ENCODE measurements around the gene VPS36. TPM values are rescaled to one million over a fixed set of nuclear protein-coding genes. Genes with fewer than 3 reads are reported as not detected.

VPS36 gene
- total RNA-seq, 1 donor from 2014 or later: 55.2 TPM

DNA sequence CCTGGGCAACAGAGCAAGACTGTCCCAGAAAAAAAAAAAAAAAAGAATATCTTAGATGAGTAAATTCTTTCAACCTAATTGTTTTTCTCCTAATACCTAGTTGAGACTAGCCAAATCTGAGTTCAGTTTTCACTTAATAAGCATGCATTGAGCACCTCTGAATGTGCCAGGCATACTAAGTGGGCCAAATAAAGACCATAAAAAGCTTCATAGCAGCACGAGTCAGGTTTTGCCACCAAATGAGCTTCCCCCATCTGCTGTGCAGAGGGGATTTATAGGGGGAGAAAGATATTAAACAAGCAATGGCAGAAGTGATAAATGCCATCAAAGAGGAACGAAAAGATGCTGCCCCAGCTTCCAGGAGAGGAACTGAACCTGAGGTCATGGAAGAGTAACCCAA lies 55.8 kb downstream of the VPS36 start:
- Mint-ChIP-seq H3K4me1 (peaks cover 2% of the 10 kb centered on the region), H3K27ac (no peak overlapping the region), H3K36me3 (no peaks in the 10 kb centered on the region), H3K4me3 (no peak overlapping the region), H3K9me3 (no peaks in the 10 kb centered on the region), H3K27me3 (ENCODE audit: low read depth) (peaks cover 9% of the 10 kb centered on the region)
- TF ChIP-seq, protein P1, sequence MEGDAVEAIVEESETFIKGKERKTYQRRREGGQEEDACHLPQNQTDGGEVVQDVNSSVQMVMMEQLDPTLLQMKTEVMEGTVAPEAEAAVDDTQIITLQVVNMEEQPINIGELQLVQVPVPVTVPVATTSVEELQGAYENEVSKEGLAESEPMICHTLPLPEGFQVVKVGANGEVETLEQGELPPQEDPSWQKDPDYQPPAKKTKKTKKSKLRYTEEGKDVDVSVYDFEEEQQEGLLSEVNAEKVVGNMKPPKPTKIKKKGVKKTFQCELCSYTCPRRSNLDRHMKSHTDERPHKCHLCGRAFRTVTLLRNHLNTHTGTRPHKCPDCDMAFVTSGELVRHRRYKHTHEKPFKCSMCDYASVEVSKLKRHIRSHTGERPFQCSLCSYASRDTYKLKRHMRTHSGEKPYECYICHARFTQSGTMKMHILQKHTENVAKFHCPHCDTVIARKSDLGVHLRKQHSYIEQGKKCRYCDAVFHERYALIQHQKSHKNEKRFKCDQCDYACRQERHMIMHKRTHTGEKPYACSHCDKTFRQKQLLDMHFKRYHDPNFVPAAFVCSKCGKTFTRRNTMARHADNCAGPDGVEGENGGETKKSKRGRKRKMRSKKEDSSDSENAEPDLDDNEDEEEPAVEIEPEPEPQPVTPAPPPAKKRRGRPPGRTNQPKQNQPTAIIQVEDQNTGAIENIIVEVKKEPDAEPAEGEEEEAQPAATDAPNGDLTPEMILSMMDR (IDR thresholded peaks at IDR 0.05; ENCODE audit: unreplicated experiment): no peak
- DNase-seq (ENCODE audit: low spot score in 2 of 2, unreplicated experiment in 2 of 2): no peak

DNA sequence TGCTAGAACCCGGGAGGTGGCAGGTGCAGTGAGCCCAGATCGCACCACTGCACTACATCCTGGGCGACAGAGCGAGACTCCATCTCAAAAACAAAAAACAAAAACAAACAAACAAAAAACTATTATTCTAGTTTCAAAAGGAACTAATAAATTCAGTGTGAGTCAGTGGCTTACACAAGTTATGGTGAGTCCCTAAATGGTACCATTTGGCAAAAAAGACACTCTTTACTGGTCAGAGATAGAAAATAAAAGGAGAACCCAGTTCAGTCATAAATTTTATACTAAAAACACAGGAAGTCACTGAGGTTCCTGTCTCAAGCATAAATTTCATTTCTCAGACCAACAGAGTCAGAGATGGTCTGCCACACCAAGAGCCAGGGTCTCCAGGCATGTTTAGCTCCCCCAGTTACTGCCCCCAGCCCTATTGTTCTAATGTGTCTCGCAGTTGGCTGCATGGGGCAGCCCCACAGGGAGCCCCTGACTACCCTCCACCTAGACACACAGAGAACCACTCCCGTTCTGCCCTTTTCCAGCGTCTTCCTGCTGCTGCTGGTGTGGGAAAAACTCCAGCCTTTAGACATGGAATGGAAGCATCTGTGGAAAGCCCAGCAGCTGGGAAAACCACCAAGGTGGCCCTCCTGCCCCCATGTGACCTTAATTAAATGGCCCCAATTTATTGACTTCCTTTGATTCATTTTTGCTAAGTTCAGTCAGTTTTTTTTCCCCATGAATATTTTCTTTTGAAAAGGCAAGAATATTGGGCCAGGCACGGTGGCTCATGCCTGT lies 56.7 kb downstream of the VPS36 start:
- DNase-seq (ENCODE audit: low spot score in 2 of 2, unreplicated experiment in 2 of 2): no peak
- Mint-ChIP-seq H3K27me3 (ENCODE audit: low read depth) (peaks cover 9% of the 10 kb centered on the region), H3K36me3 (no peaks in the 10 kb centered on the region), H3K4me3 (no peak overlapping the region), H3K4me1 (peaks cover 2% of the 10 kb centered on the region), H3K27ac (no peak overlapping the region), H3K9me3 (no peaks in the 10 kb centered on the region)
- TF ChIP-seq, protein P1 (IDR thresholded peaks at IDR 0.05; ENCODE audit: unreplicated experiment): no peak

DNA sequence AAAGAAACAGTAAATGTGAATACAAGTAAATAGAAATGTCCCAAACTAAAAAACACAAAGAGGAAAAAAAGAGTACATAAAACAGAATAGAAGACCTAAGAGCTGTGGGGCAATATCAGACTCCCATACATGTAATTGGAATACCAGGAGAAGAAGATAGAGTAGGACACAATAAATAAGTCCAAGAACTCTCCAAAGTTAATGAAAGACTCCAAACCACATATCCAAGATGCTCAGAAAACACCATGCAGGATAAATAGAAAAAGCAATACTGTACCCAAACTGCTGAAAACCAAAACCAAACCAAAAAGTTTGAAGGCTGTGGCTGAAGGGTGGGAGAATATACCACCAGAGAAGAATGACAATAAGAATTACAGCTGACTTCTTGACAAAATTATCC lies 62.7 kb downstream of the VPS36 start:
- Mint-ChIP-seq H3K27ac (no peak overlapping the region), H3K4me3 (no peak overlapping the region), H3K27me3 (ENCODE audit: low read depth) (no peaks in the 10 kb centered on the region), H3K36me3 (no peaks in the 10 kb centered on the region), H3K4me1 (peaks cover 2% of the 10 kb centered on the region), H3K9me3 (peaks cover 7% of the 10 kb centered on the region)
- TF ChIP-seq, protein P1 (IDR thresholded peaks at IDR 0.05; ENCODE audit: unreplicated experiment): no peak
- no peak for DNase-seq (ENCODE audit: low spot score in 2 of 2, unreplicated experiment in 2 of 2)

DNA sequence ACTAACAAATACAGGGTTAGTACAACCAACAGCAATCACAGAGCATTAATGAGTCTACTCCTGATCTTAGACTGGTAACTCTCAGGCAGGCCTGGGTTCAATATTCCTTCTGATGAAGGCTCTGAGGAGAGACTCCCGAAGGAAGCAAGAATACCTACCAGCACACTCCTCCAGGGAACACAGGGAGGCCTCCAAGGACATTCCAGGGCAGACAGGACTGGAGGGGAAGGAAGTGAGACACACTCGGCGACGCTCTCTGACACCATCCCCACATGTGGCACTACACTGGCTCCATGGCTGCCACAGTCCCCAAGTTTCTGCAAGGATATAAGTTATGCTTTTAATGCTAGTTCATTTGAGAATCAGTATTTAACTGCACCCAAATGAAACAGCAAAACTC lies 64.6 kb downstream of the VPS36 start:
- Mint-ChIP-seq H3K4me3 (no peak overlapping the region), H3K4me1 (no peaks in the 10 kb centered on the region), H3K36me3 (no peaks in the 10 kb centered on the region), H3K9me3 (peaks cover 7% of the 10 kb centered on the region), H3K27ac (no peak overlapping the region), H3K27me3 (ENCODE audit: low read depth) (no peaks in the 10 kb centered on the region)
- TF ChIP-seq, protein P1 (IDR thresholded peaks at IDR 0.05; ENCODE audit: unreplicated experiment): no peak
- DNase-seq (ENCODE audit: low spot score in 2 of 2, unreplicated experiment in 2 of 2): no peak

DNA sequence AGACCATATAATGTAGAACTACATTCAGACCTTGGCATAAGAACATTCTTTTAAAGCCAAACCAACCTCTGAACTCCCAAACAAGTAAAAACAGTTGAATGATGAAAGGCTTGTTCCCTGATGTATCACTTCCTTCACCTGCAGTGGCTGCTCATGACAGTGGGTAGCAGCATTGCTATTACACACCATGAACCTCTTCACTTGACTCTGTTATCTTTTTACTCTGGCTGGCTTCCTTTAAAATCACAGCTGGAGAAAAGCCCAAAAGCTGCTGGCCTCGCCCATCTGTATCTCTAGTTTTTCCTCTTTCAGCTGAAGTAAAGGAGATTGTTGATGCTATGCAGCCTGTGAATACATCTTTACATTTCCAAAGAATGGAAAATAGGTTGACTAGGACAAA lies 67.1 kb downstream of the VPS36 start:
- no peaks in the 10 kb centered on the region for H3K27me3 Mint-ChIP-seq (ENCODE audit: low read depth)
- H3K9me3 Mint-ChIP-seq: peaks cover 7% of the 10 kb centered on the region
- H3K36me3 Mint-ChIP-seq: no peaks in the 10 kb centered on the region
- no peak overlapping the region for H3K27ac Mint-ChIP-seq
- H3K4me3 Mint-ChIP-seq: no peak overlapping the region
- TF ChIP-seq, protein P1 (IDR thresholded peaks at IDR 0.05; ENCODE audit: unreplicated experiment): no peak
- DNase-seq (ENCODE audit: low spot score in 2 of 2, unreplicated experiment in 2 of 2): no peak
- H3K4me1 Mint-ChIP-seq: no peaks in the 10 kb centered on the region

All from mesothelial cell of epicardium (in vitro differentiated cells).